HUES6 (cell line): Measurements from ENCODE around the gene POLR3H.

Experiments used
- H3K27ac ChIP-seq: 2 replicates; pipeline ENCODE4 v1.7.0; 2013; ENCODE audit warnings: low read depth, mild to moderate bottlenecking, low read length, inconsistent platforms
- H3K27me3 ChIP-seq: 2 replicates; pipeline ENCODE4 v1.6.1; 2013; ENCODE audit warnings: low read length; ENCODE audit not compliant: control insufficient read depth, insufficient read depth
- H3K36me3 ChIP-seq: 2 replicates; pipeline ENCODE4 v1.6.1; 2013; ENCODE audit warnings: low read length; ENCODE audit not compliant: control insufficient read depth, insufficient read depth
- H3K4me1 ChIP-seq: 2 replicates; pipeline ENCODE4 v1.6.1; 2013; ENCODE audit warnings: low read length; ENCODE audit not compliant: control insufficient read depth, insufficient read depth
- H3K4me3 ChIP-seq: 2 replicates; pipeline ENCODE4 v1.5.1; 2013; ENCODE audit warnings: low read depth, low read length
- H3K9ac ChIP-seq: one replicate; pipeline ENCODE4 v1.6.1; 2013; ENCODE audit warnings: mild to moderate bottlenecking, low read length
- H3K9me3 ChIP-seq: 2 replicates; pipeline ENCODE4 v1.6.1; 2013; ENCODE audit warnings: low read depth, low read length; ENCODE audit not compliant: control insufficient read depth, insufficient read depth

POLR3H gene

GRCh38 chr22:41537203-41537602 lies 7.1 kb downstream of the POLR3H start:
- no peak overlapping the region for H3K4me3 ChIP-seq
- H3K9me3 ChIP-seq: no peaks in the 10 kb centered on the region
- no peak overlapping the region for H3K27ac ChIP-seq
- H3K4me1 ChIP-seq: peaks cover 12% of the 10 kb centered on the region
- no peaks in the 10 kb centered on the region for H3K27me3 ChIP-seq
- H3K36me3 ChIP-seq: peaks cover 43% of the 10 kb centered on the region
- no peak overlapping the region for H3K9ac ChIP-seq

DNA sequence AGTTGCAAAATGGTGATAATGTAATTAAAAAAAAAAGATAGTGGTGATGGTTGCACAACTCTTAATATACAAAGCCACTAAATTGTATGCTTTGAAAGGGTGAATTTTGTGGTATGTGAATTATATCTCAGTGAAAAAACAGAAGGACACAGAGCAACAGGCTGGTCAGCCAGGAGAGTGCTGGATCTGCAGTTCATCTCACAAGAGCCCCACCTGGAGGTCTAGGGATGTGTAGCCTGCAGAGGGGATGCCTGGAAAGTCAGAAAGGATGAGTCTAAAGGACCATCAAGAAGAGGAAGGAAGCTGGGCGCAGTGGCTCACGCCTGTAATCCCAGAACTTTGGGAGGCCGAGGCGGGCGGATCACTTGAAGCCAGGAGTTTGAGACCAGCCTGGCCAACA lies 9.0 kb downstream of the POLR3H start:
- no peaks in the 10 kb centered on the region for H3K9me3 ChIP-seq
- H3K27me3 ChIP-seq: no peaks in the 10 kb centered on the region
- peaks cover 55% of the 10 kb centered on the region for H3K36me3 ChIP-seq
- H3K4me3 ChIP-seq: no peak overlapping the region
- no peak overlapping the region for H3K27ac ChIP-seq
- no peak overlapping the region for H3K9ac ChIP-seq
- peaks cover 12% of the 10 kb centered on the region for H3K4me1 ChIP-seq

DNA sequence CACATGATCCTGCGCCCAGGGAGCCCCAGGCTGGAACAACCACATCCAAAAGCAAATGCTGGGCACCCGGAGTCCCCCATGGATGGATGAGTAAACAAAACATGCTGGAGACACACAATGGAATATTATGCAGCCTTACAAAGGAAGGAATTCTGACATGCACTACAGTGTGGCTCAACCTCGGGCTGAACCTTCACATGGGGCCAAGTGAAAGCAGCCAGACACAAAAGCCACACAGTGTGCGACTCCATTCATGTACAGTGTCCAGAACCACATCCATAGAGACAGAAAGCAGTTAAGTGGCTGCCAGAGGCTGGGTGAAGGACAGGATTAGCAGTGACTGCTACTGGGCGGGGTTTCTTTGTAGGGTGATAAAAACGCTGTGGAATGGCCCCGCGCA lies 10.1 kb downstream of the POLR3H start:
- Histone ChIP-seq H3K36me3 (peaks cover 55% of the 10 kb centered on the region), H3K27ac (no peak overlapping the region), H3K9ac (no peak overlapping the region), H3K4me3 (no peak overlapping the region), H3K9me3 (no peaks in the 10 kb centered on the region), H3K4me1 (peaks cover 12% of the 10 kb centered on the region), H3K27me3 (no peaks in the 10 kb centered on the region)

- Histone ChIP-seq H3K4me1 (peaks cover 12% of the 10 kb centered on the region), H3K36me3 (peaks cover 59% of the 10 kb centered on the region), H3K27ac (peak overlapping the region; percentile 16; the same call in 1 of the 2 replicates), H3K9ac (peak overlapping the region; percentile 61), H3K27me3 (no peaks in the 10 kb centered on the region), H3K9me3 (no peaks in the 10 kb centered on the region), H3K4me3 (no peak overlapping the region)
Observed at GRCh38 chr22:41532908-41533825, 11.1 kb downstream of the POLR3H start.

GRCh38 chr22:41531715-41532477 lies 12.4 kb downstream of the POLR3H start:
- peaks cover 9% of the 10 kb centered on the region for H3K4me1 ChIP-seq
- H3K36me3 ChIP-seq: peaks cover 66% of the 10 kb centered on the region
- H3K27me3 ChIP-seq: no peaks in the 10 kb centered on the region
- H3K9me3 ChIP-seq: no peaks in the 10 kb centered on the region
- H3K9ac ChIP-seq: peak overlapping the region; percentile 61
- H3K27ac ChIP-seq: no peak overlapping the region; the same call in 1 of the 2 replicates
- H3K4me3 ChIP-seq: no peak overlapping the region

- no peaks in the 10 kb centered on the region for H3K9me3 ChIP-seq
- peaks cover 73% of the 10 kb centered on the region for H3K36me3 ChIP-seq
- H3K4me3 ChIP-seq: no peak overlapping the region
- no peaks in the 10 kb centered on the region for H3K27me3 ChIP-seq
- H3K27ac ChIP-seq: no peak overlapping the region
- H3K4me1 ChIP-seq: peaks cover 8% of the 10 kb centered on the region
- H3K9ac ChIP-seq: no peak overlapping the region
Observed at GRCh38 chr22:41530890-41531714, 13.2 kb downstream of the POLR3H start.

- Histone ChIP-seq H3K9ac (no peak overlapping the region), H3K27me3 (no peaks in the 10 kb centered on the region), H3K9me3 (no peaks in the 10 kb centered on the region), H3K36me3 (peaks cover 85% of the 10 kb centered on the region), H3K4me1 (peaks cover 8% of the 10 kb centered on the region), H3K27ac (no peak overlapping the region), H3K4me3 (no peak overlapping the region)
Observed at GRCh38 chr22:41528938-41529561, 15.2 kb downstream of the POLR3H start.

- H3K9me3 ChIP-seq: no peaks in the 10 kb centered on the region
- H3K4me3 ChIP-seq: no peak overlapping the region
- peaks cover 89% of the 10 kb centered on the region for H3K36me3 ChIP-seq
- no peaks in the 10 kb centered on the region for H3K27me3 ChIP-seq
- no peak overlapping the region for H3K9ac ChIP-seq
- peaks cover 8% of the 10 kb centered on the region for H3K4me1 ChIP-seq
- H3K27ac ChIP-seq: no peak overlapping the region
Observed at GRCh38 chr22:41528132-41528766, 16.0 kb downstream of the POLR3H start.

DNA sequence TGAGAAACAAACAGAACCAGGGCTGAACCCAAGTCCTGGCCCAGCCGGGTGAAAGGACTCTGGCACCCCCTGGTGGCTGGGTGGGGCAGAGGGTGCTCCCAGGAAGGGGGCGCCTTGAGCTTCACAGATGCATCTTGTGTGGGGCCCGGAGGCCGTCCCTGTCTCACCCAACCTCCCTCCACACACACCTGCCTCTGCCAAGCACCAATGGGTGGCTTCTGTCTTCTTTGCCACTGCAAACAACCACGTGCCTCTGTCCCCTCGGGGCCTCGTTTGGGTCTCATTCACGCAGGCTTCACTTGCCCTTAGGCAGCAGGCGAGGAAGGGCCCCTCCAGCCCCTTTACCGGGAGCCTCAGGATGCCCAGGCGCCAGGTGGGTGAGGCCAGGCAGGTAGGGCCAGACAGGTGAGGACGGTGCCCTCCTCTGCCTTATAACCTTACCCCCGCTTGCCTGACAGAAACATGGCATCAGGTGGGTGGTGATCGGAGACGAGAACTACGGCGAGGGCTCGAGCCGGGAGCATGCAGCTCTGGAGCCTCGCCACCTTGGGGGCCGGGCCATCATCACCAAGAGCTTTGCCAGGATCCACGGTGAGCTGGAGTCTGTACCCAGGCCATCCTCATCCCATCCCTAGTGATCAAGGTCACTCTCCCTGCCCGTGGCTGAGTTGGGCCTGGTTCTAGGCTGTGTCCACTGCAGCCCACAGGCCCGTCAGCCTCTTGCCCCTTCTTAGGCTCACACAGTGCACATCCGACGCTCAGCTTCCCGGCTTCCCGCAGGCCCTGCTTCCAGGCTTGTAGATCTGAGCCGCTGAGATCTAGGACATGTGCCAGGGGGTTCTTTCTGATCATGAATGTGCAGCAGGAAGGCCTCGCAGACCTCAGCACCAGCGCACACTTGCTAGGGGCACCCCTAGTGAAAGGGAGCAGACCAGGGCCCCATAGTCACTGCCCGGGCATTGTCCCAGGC lies 17.2 kb downstream of the POLR3H start:
- Histone ChIP-seq H3K27ac (no peak overlapping the region), H3K4me1 (no peaks in the 10 kb centered on the region; the same call in 1 of the 2 replicates), H3K9ac (no peak overlapping the region), H3K4me3 (no peak overlapping the region), H3K27me3 (no peaks in the 10 kb centered on the region), H3K9me3 (no peaks in the 10 kb centered on the region), H3K36me3 (peaks cover 89% of the 10 kb centered on the region)
